Measurements from ENCODE around the gene EVA1C. TPM values are rescaled to one million over a fixed set of nuclear protein-coding genes. Genes with fewer than 3 reads are reported as not detected.

EVA1C gene
- total and polyA plus RNA-seq, 2 donors from 2014 or later, result 13.8 to 63.4 TPM

- no peaks in the 10 kb centered on the region for H3K4me1 ChIP-seq (ENCODE audit: control insufficient read depth in 2 of 3, insufficient read depth in 2 of 3, low read depth in 1 of 3, low read length in 3 of 3)
- no peaks in the 10 kb centered on the region for H3K27me3 ChIP-seq (ENCODE audit: control insufficient read depth, insufficient read depth, low read length)
- no peak overlapping the region for H3K27ac ChIP-seq (ENCODE audit: low read depth in 2 of 2, low read length in 2 of 2)
- intact Hi-C loops (cut with DNase I), result no loop called here
- H3K36me3 ChIP-seq (ENCODE audit: control insufficient read depth in 2 of 3, insufficient read depth in 3 of 3, low read length in 3 of 3), result no peaks in the 10 kb centered on the region
- no peak overlapping the region for H3K9ac ChIP-seq (ENCODE audit: low read length in 3 of 3)
- H3K4me3 ChIP-seq (ENCODE audit: low read length in 3 of 3), result no peak overlapping the region
- no peak for DNase-seq
- no peak for FAIRE-seq
- H3K9me3 ChIP-seq (ENCODE audit: control insufficient read depth in 2 of 3, insufficient read depth in 1 of 3, low read length in 3 of 3), result no peaks in the 10 kb centered on the region
- TF ChIP-seq CTCF (IDR thresholded peaks at IDR 0.05; ENCODE audit: borderline replicate concordance, extremely low read depth, insufficient read depth), result no peak
Observed at GRCh38 chr21:32549440-32549839, 136.9 kb downstream of the EVA1C start.

- Histone ChIP-seq H3K27me3 (ENCODE audit: control insufficient read depth, insufficient read depth, low read length) (no peaks in the 10 kb centered on the region), H3K4me3 (ENCODE audit: low read length in 3 of 3) (no peak overlapping the region), H3K36me3 (ENCODE audit: control insufficient read depth in 2 of 3, insufficient read depth in 3 of 3, low read length in 3 of 3) (no peaks in the 10 kb centered on the region), H3K9ac (ENCODE audit: low read length in 3 of 3) (no peak overlapping the region), H3K27ac (ENCODE audit: low read depth in 2 of 2, low read length in 2 of 2) (no peak overlapping the region), H3K4me1 (ENCODE audit: control insufficient read depth in 2 of 3, insufficient read depth in 2 of 3, low read depth in 1 of 3, low read length in 3 of 3) (no peaks in the 10 kb centered on the region), H3K9me3 (ENCODE audit: control insufficient read depth in 2 of 3, insufficient read depth in 1 of 3, low read length in 3 of 3) (no peaks in the 10 kb centered on the region)
- DNase-seq, result peak in 3 of 5 donors; percentile 20 to 53 (median 42)
- no peak for TF ChIP-seq CTCF (IDR thresholded peaks at IDR 0.05; ENCODE audit: borderline replicate concordance, extremely low read depth, insufficient read depth)
- intact Hi-C loops (cut with DNase I), result no loop called here
- no peak for FAIRE-seq
Observed at GRCh38 chr21:32549886-32550285, 137.4 kb downstream of the EVA1C start.

GRCh38 chr21:32554832-32555638, 142.5 kb downstream of the EVA1C start:
- Histone ChIP-seq H3K4me3 (ENCODE audit: low read length in 3 of 3) (no peak overlapping the region), H3K4me1 (ENCODE audit: control insufficient read depth in 2 of 3, insufficient read depth in 2 of 3, low read depth in 1 of 3, low read length in 3 of 3) (no peaks in the 10 kb centered on the region), H3K36me3 (ENCODE audit: control insufficient read depth in 2 of 3, insufficient read depth in 3 of 3, low read length in 3 of 3) (no peaks in the 10 kb centered on the region), H3K27me3 (ENCODE audit: control insufficient read depth, insufficient read depth, low read length) (no peaks in the 10 kb centered on the region), H3K9me3 (ENCODE audit: control insufficient read depth in 2 of 3, insufficient read depth in 1 of 3, low read length in 3 of 3) (no peaks in the 10 kb centered on the region), H3K27ac (ENCODE audit: low read depth in 2 of 2, low read length in 2 of 2) (no peak overlapping the region), H3K9ac (ENCODE audit: low read length in 3 of 3) (no peak overlapping the region)
- TF ChIP-seq CTCF (IDR thresholded peaks at IDR 0.05; ENCODE audit: borderline replicate concordance, extremely low read depth, insufficient read depth), result no peak
- no peak for FAIRE-seq
- intact Hi-C loops (cut with DNase I), result no loop called here
- no peak for DNase-seq
